Glutamatergic neuron (in vitro differentiated cells): ENCODE results near the gene FOXQ1. TPM values are rescaled to one million over a fixed set of nuclear protein-coding genes. Genes with fewer than 3 reads are reported as not detected.
"Not testable (repeated sequence)": the region's sequence is repeated elsewhere in the genome, so short reads cannot be mapped to it uniquely, and the experiment has no call there.

ENCODE experiments used
- DNase-seq: peaks from one replicate; pipeline ENCODE4 v3.0.0; 2022
- H3K27ac Mint-ChIP-seq: one replicate; pipeline ENCODE4 v1.8.0; 2020; ENCODE audit warnings: mild to moderate bottlenecking, mixed read lengths, inconsistent platforms; ENCODE audit not compliant: unreplicated experiment
- H3K27me3 Mint-ChIP-seq: one replicate; pipeline ENCODE4 v1.8.0; 2020; ENCODE audit warnings: mild to moderate bottlenecking, moderate library complexity, mixed read lengths, inconsistent platforms; ENCODE audit not compliant: unreplicated experiment
- H3K36me3 Mint-ChIP-seq: one replicate; pipeline ENCODE4 v1.8.0; 2020; ENCODE audit warnings: mild to moderate bottlenecking, mixed read lengths, inconsistent platforms; ENCODE audit not compliant: unreplicated experiment
- H3K4me1 Mint-ChIP-seq: one replicate; pipeline ENCODE4 v1.8.0; 2020; ENCODE audit warnings: mild to moderate bottlenecking, low read depth, mixed read lengths, inconsistent platforms; ENCODE audit not compliant: unreplicated experiment
- H3K4me3 Mint-ChIP-seq: one replicate; pipeline ENCODE4 v1.8.0; 2020; ENCODE audit warnings: mild to moderate bottlenecking, mixed read lengths, inconsistent platforms; ENCODE audit not compliant: unreplicated experiment
- H3K9me3 Mint-ChIP-seq: one replicate; pipeline ENCODE4 v1.8.0; 2020; ENCODE audit warnings: mild to moderate bottlenecking, moderate library complexity, mixed read lengths, inconsistent platforms; ENCODE audit not compliant: unreplicated experiment
- total RNA-seq: library from RNA; stranded (reverse); fragmentation: NEBNext Ultra II Directional; extraction: Animal tissue kit (Norgen Biotek cat#: 25700); gene quantifications from one replicate; pipeline ENCODE4 v1.2.1, GENCODE V29; 2021; ENCODE audit not compliant: unreplicated experiment
- TF ChIP-seq, protein P1 (sequence below): fragments of 200-600 bp; sonication (generic); IDR thresholded peaks from one replicate; pipeline ENCODE4 v1.5.0; 2021; ENCODE audit not compliant: partially characterized antibody, unreplicated experiment

The FOXQ1 gene
- total RNA-seq, 1 donor from 2014 or later = 1.9 TPM

DNA sequence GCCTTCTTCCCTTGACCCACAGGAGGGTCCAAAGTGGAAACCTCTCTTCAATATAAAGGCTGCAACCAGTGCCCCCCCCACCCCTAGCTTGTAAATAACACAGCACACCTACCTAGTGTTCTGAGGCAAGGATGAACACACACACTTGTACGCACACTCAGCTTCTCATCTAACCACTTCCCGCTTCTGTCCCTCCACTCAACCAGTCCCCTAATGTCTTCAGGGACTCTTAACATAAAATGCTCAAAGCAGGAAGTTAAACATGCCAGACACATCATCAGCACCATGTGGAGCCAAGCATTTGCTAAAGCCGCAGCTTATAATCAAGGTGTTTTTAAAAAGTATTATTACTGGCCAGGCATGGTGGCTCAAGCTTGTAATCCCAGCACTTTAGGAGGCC lies 35.3 kb downstream of the FOXQ1 start:
- DNase-seq = no peak
- H3K27me3 Mint-ChIP-seq = no peaks in the 10 kb centered on the region
- H3K9me3 Mint-ChIP-seq = no peaks in the 10 kb centered on the region
- TF ChIP-seq, protein P1, sequence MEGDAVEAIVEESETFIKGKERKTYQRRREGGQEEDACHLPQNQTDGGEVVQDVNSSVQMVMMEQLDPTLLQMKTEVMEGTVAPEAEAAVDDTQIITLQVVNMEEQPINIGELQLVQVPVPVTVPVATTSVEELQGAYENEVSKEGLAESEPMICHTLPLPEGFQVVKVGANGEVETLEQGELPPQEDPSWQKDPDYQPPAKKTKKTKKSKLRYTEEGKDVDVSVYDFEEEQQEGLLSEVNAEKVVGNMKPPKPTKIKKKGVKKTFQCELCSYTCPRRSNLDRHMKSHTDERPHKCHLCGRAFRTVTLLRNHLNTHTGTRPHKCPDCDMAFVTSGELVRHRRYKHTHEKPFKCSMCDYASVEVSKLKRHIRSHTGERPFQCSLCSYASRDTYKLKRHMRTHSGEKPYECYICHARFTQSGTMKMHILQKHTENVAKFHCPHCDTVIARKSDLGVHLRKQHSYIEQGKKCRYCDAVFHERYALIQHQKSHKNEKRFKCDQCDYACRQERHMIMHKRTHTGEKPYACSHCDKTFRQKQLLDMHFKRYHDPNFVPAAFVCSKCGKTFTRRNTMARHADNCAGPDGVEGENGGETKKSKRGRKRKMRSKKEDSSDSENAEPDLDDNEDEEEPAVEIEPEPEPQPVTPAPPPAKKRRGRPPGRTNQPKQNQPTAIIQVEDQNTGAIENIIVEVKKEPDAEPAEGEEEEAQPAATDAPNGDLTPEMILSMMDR = no peak
- H3K4me1 Mint-ChIP-seq = no peaks in the 10 kb centered on the region
- no peak overlapping the region for H3K27ac Mint-ChIP-seq
- peaks cover 22% of the 10 kb centered on the region for H3K36me3 Mint-ChIP-seq
- no peak overlapping the region for H3K4me3 Mint-ChIP-seq

DNA sequence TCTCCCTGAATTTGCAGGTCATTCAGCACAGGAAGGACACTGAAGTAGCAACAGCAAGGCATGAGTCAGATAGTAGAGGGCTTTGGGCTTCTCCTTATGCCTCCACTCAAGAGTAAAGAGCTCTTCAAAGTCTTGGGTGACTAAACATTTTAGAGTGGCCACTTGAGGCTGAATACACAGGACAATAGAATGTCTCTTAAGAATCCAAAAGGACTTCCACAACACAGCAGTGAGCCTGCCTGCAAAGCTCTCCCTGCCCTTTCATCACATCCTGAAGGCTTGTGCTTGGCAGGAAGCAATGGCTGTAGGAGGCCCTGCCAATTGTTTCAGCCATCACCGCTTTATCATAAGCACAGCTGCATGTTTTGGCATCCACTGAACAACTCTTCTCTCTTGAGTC lies 36.8 kb downstream of the FOXQ1 start:
- Mint-ChIP-seq H3K9me3 (no peaks in the 10 kb centered on the region), H3K27ac (no peak overlapping the region), H3K36me3 (peaks cover 17% of the 10 kb centered on the region), H3K4me3 (no peak overlapping the region), H3K27me3 (no peaks in the 10 kb centered on the region), H3K4me1 (no peaks in the 10 kb centered on the region)
- TF ChIP-seq, protein P1 = no peak
- DNase-seq = no peak

DNA sequence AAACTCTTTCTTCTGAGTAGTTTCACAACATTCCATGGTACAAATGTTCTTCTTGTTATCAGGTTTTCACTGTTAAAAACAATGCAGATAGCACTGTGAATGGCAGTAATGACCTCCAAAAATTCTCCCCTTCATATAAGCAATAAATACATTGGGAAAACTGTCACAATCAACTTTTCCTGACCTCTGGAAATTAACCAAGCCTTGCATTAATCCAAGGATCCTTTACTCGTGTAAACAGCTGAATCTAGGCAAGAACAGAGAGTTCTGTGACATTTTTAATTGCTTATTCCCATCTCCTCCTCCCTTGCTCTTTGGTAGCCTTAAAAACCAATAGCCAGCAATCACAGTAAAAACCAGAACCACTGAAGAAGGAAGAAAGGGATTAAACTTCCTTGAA lies 37.8 kb downstream of the FOXQ1 start:
- no peak overlapping the region for H3K27ac Mint-ChIP-seq
- TF ChIP-seq, protein P1 = no peak
- no peak for DNase-seq
- H3K27me3 Mint-ChIP-seq = no peaks in the 10 kb centered on the region
- no peaks in the 10 kb centered on the region for H3K9me3 Mint-ChIP-seq
- peaks cover 9% of the 10 kb centered on the region for H3K36me3 Mint-ChIP-seq
- no peak overlapping the region for H3K4me3 Mint-ChIP-seq
- H3K4me1 Mint-ChIP-seq = no peaks in the 10 kb centered on the region

DNA sequence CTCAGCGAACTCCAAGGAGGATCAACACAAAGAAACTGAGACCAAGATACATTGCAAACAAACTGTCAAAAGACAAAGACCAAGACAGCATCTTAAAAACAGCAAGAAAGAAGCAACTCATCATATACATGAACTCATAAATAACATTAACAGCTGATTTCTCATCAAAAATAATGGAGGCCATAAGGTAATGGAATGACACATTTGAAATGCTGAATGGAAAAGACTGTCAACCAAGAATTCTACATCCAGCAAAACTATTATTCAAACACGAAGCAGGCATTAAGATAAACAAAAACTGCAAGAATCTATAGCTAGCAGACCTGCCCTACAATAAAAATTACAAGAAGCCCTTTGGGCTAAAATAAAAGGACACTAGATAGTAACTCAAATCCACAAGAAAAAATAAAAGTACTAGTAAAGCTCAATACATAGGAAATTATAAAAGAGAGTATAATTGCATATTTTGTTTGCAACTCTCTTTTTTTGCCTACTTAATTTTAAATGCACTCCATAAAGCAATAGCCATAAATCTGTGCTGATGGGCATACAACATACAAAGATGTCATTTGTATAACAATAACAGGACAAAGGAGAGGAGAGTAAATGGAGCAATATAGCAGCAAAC lies 39.6 kb downstream of the FOXQ1 start:
- H3K4me3 Mint-ChIP-seq = no peak overlapping the region
- H3K27ac Mint-ChIP-seq = no peak overlapping the region
- no peak for DNase-seq
- no peaks in the 10 kb centered on the region for H3K4me1 Mint-ChIP-seq
- no peaks in the 10 kb centered on the region for H3K9me3 Mint-ChIP-seq
- TF ChIP-seq, protein P1 = no peak
- peaks cover 4% of the 10 kb centered on the region for H3K36me3 Mint-ChIP-seq
- H3K27me3 Mint-ChIP-seq = no peaks in the 10 kb centered on the region

DNA sequence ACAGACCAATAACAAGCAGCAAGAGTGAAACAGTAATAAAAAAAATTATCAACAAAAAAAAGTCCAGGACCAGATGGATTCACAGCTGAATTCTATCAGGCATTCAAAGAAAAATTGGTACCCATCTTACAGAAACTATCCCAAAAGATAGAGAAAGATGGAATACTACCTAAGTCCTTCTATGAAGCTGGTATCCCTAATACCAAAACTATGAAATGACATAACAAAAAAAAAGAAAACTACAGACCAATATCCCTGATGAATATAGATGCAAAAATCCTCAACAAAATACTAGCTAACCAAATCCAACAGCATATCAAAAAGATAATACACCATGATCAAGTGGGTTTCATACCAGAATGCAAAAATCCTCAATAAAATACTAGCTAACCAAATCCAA lies 43.2 kb downstream of the FOXQ1 start:
- not testable (repeated sequence) for H3K9me3 Mint-ChIP-seq, H3K4me3 Mint-ChIP-seq, H3K27ac Mint-ChIP-seq, DNase-seq, H3K27me3 Mint-ChIP-seq, H3K4me1 Mint-ChIP-seq, H3K36me3 Mint-ChIP-seq

DNA sequence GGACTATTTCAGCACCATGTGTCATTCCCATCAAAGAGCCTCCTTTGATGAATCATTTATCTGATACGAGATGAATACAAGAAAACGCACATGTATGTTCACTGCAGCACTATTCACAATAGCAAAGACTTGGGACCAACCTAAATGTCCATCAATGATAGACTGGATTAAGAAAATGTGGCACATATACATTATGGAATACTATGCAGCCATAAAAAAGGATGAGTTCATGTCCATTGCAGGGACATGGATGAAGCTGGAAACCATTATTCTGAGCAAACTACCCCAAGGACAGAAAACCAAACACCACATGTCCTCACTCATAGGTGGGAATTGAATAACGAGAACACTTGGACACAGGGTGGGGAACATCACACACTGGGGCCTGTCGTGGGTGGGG lies 49.8 kb downstream of the FOXQ1 start:
- H3K9me3 Mint-ChIP-seq, H3K36me3 Mint-ChIP-seq, DNase-seq, H3K4me1 Mint-ChIP-seq, H3K27ac Mint-ChIP-seq, H3K4me3 Mint-ChIP-seq, H3K27me3 Mint-ChIP-seq: not testable (repeated sequence)
